ENCODE data around the gene SENP5. TPM values are rescaled to one million over a fixed set of nuclear protein-coding genes. Genes with fewer than 3 reads are reported as not detected.
"Not testable (repeated sequence)": the region's sequence is repeated elsewhere in the genome, so short reads cannot be mapped to it uniquely, and the experiment has no call there.

Gene SENP5
- total RNA-seq, 1 experiment from 2014 or later, result 30.4 TPM

DNA sequence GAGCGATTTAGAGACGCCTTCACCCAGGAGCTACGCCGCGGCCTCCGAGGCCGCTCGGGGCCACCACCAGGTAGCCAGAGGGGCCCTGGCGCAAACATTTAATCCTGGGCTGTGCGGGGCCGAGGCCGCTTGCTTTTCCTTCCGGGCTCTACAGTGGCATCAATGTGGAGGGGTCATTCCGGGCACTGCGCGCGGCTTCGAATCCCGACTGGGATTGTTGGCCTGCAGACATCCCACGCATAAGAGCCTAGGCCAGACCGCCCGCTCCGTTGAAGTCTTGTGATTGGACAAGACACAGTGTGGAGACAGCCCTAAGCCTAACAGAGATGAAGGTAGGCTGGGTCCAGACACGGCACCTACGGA, 75.2 kb downstream of the SENP5 start:
- no peaks in the 10 kb centered on the region for H4K20me1 ChIP-seq (ENCODE audit: control insufficient read depth, insufficient read depth, insufficient read length)
- H2BK20ac ChIP-seq (ENCODE audit: low read depth, low read length, poor library complexity, severe bottlenecking), result no peak overlapping the region
- H2AK5ac ChIP-seq (ENCODE audit: insufficient read length, low read length), result no peak overlapping the region
- H3K18ac ChIP-seq (ENCODE audit: insufficient read length, low read depth, low read length), result no peak overlapping the region
- TF ChIP-seq, protein P1, sequence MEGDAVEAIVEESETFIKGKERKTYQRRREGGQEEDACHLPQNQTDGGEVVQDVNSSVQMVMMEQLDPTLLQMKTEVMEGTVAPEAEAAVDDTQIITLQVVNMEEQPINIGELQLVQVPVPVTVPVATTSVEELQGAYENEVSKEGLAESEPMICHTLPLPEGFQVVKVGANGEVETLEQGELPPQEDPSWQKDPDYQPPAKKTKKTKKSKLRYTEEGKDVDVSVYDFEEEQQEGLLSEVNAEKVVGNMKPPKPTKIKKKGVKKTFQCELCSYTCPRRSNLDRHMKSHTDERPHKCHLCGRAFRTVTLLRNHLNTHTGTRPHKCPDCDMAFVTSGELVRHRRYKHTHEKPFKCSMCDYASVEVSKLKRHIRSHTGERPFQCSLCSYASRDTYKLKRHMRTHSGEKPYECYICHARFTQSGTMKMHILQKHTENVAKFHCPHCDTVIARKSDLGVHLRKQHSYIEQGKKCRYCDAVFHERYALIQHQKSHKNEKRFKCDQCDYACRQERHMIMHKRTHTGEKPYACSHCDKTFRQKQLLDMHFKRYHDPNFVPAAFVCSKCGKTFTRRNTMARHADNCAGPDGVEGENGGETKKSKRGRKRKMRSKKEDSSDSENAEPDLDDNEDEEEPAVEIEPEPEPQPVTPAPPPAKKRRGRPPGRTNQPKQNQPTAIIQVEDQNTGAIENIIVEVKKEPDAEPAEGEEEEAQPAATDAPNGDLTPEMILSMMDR (conservative IDR thresholded peaks at IDR 0.05), result no peak
- H3K4me1 ChIP-seq (ENCODE audit: insufficient read depth, low read length), result peaks cover 3% of the 10 kb centered on the region; the same call in 1 of the 2 replicates
- H2AFZ ChIP-seq (ENCODE audit: low read length), result no peak overlapping the region
- no peak overlapping the region for H2BK5ac ChIP-seq (ENCODE audit: insufficient read length, low read length)
- Mint-ChIP-seq H3K27ac (peak overlapping the region; percentile 76 to 95 (median 84); a peak in 5 of 7 replicates), H3K9me3 (no peaks in the 10 kb centered on the region; a peak in 1 of 5 replicates), H3K4me1 (peaks cover 21 to 34% of the 10 kb centered on the region in 2 experiments), H3K36me3 (ENCODE audit: insufficient read depth in 1 of 3, low read depth in 3 of 3) (peaks cover 17 to 35% (median 20%) of the 10 kb centered on the region in 3 experiments; a peak in 6 of 7 replicates), H3K27me3 (ENCODE audit: low read depth) (peaks cover 2% of the 10 kb centered on the region; the same call in 1 of the 2 replicates), H3K4me3 (peak overlapping the region; percentile 97)
- no CpG with 5 or more reads among the region's 25 CpGs for WGBS (ENCODE audit: extremely low coverage, insufficient read length, low lambda C conversion rate)
- peak overlapping the region; percentile 100 for H3K4me2 ChIP-seq (ENCODE audit: insufficient read depth, insufficient read length, low read length)
- H3K23ac ChIP-seq (ENCODE audit: insufficient read length, low read depth, low read length), result peak overlapping the region; percentile 93
- H3K79me2 ChIP-seq (ENCODE audit: insufficient read depth, low read length), result peaks cover 18% of the 10 kb centered on the region; the same call in 1 of the 2 replicates
- no peak overlapping the region for H3K4ac ChIP-seq (ENCODE audit: low read depth, low read length)
- H3K27me3 ChIP-seq (ENCODE audit: insufficient read depth, low read length), result no peaks in the 10 kb centered on the region
- no peak overlapping the region for H3T11ph ChIP-seq (ENCODE audit: low read length)
- H3K23me2 ChIP-seq (ENCODE audit: insufficient read length, low read depth, low read length, poor library complexity, severe bottlenecking), result peaks cover 8% of the 10 kb centered on the region
- no peak for DNase-seq
- no peak overlapping the region for H2BK12ac ChIP-seq (ENCODE audit: insufficient read length, low read depth, low read length)
- no peaks in the 10 kb centered on the region for H3K9me3 ChIP-seq (ENCODE audit: control insufficient read depth, low read depth, low read length)
- no peak overlapping the region for H2BK120ac ChIP-seq (ENCODE audit: low read depth, low read length, poor library complexity, severe bottlenecking)
- peak overlapping the region; percentile 85 for H3K9ac ChIP-seq (ENCODE audit: extremely low read depth, insufficient read length, low read length)
- H2BK15ac ChIP-seq (ENCODE audit: low read depth, low read length), result no peak overlapping the region
- H4K8ac ChIP-seq (replicated peaks; ENCODE audit: insufficient read length, low read depth, low read length), result no peak overlapping the region
- no peak overlapping the region for H3K27ac ChIP-seq (ENCODE audit: insufficient read length, low read depth, low read length)
- peak overlapping the region; percentile 91 for H3K14ac ChIP-seq (ENCODE audit: insufficient read depth, low read length)
- H3K56ac ChIP-seq (ENCODE audit: insufficient read length, low read depth, low read length), result no peak overlapping the region
- no peak overlapping the region for H4K91ac ChIP-seq (ENCODE audit: insufficient read length, low read depth, low read length)
- H3K79me1 ChIP-seq (ENCODE audit: insufficient read depth, low read depth, low read length, poor library complexity, severe bottlenecking), result peaks cover 5% of the 10 kb centered on the region
- no peak overlapping the region for H4K5ac ChIP-seq (ENCODE audit: insufficient read length, low read depth, low read length)

DNA sequence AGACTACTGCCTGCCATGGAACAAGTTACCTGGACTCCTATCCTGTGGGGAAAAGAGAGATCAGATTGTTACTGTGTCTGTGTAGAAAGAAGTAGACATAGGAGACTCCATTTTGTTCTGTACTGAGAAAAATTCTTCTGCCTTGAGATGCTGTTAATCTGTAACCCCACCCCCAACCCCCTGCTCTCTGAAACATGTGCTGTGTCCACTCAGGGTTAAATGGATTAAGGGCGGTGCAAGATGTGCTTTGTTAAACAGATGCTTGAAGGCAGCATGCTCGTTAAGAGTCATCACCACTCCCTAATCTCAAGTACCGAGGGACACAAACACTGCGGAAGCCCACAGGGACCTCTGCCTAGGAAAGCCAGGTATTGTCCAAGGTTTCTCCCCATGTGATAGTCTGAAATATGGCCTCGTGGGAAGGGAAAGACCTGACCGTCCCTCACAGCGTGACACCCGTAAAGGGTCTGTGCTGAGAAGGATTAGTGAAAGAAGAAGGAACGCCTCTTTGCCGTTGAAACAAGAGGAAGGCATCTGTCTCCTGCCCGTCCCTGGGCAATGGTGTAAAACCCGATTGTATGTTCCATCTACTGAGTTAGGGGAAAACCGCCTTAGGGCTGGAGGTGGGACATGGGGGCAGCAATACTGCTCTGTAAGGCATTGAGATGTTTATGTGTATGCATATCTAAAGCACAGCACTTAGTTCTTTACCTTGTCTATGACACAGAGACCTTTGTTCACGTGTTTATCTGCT, 76.5 kb downstream of the SENP5 start:
- not testable (repeated sequence) for H2AFZ ChIP-seq (ENCODE audit: low read length); H3K18ac ChIP-seq (ENCODE audit: insufficient read length, low read depth, low read length); H2BK5ac ChIP-seq (ENCODE audit: insufficient read length, low read length); H4K5ac ChIP-seq (ENCODE audit: insufficient read length, low read depth, low read length); H3K14ac ChIP-seq (ENCODE audit: insufficient read depth, low read length); H2BK20ac ChIP-seq (ENCODE audit: low read depth, low read length, poor library complexity, severe bottlenecking); H3K4ac ChIP-seq (ENCODE audit: low read depth, low read length); DNase-seq; H3K9ac ChIP-seq (ENCODE audit: extremely low read depth, insufficient read length, low read length); H4K8ac ChIP-seq (replicated peaks; ENCODE audit: insufficient read length, low read depth, low read length); H3K27me3 ChIP-seq (ENCODE audit: insufficient read depth, low read length); H3K27me3 Mint-ChIP-seq (ENCODE audit: low read depth); H4K20me1 ChIP-seq (ENCODE audit: control insufficient read depth, insufficient read depth, insufficient read length); H4K91ac ChIP-seq (ENCODE audit: insufficient read length, low read depth, low read length); H3K27ac ChIP-seq (ENCODE audit: insufficient read length, low read depth, low read length); H2BK15ac ChIP-seq (ENCODE audit: low read depth, low read length); H3K9me3 Mint-ChIP-seq; H3K79me1 ChIP-seq (ENCODE audit: insufficient read depth, low read depth, low read length, poor library complexity, severe bottlenecking); H3K4me2 ChIP-seq (ENCODE audit: insufficient read depth, insufficient read length, low read length); H3K23ac ChIP-seq (ENCODE audit: insufficient read length, low read depth, low read length); H3K23me2 ChIP-seq (ENCODE audit: insufficient read length, low read depth, low read length, poor library complexity, severe bottlenecking); H3K4me1 ChIP-seq (ENCODE audit: insufficient read depth, low read length); H3K56ac ChIP-seq (ENCODE audit: insufficient read length, low read depth, low read length); H2AK5ac ChIP-seq (ENCODE audit: insufficient read length, low read length); H2BK120ac ChIP-seq (ENCODE audit: low read depth, low read length, poor library complexity, severe bottlenecking); H3K9me3 ChIP-seq (ENCODE audit: control insufficient read depth, low read depth, low read length); H3T11ph ChIP-seq (ENCODE audit: low read length); H2BK12ac ChIP-seq (ENCODE audit: insufficient read length, low read depth, low read length)
- H3K4me1 Mint-ChIP-seq, result peaks cover 21 to 34% of the 10 kb centered on the region in 2 experiments
- no CpG with 5 or more reads among the region's 14 CpGs for WGBS (ENCODE audit: extremely low coverage, insufficient read length, low lambda C conversion rate)
- H3K79me2 ChIP-seq (ENCODE audit: insufficient read depth, low read length), result peaks cover 18% of the 10 kb centered on the region; the same call in 1 of the 2 replicates
- H3K36me3 Mint-ChIP-seq (ENCODE audit: insufficient read depth in 1 of 3, low read depth in 3 of 3), result peaks cover 4 to 23% (median 12%) of the 10 kb centered on the region in 3 experiments; a peak in 6 of 7 replicates
- H3K27ac Mint-ChIP-seq, result peak overlapping the region in 1 of 3 experiments; percentile 42; a peak in 1 of 7 replicates
- H3K4me3 Mint-ChIP-seq, result peak overlapping the region; percentile 97

Measured in H9 (cell line).